ENCODE measurements around the gene MYLK2.

MYLK2 gene

GRCh38 chr20:31833130-31833930 is 14.2 kb downstream of the MYLK2 start:
- no peak overlapping the region for H3K27ac ChIP-seq
- DNase-seq (ENCODE audit: low read depth, low spot score) = no peak

GRCh38 chr20:31833931-31834521 is 14.9 kb downstream of the MYLK2 start:
- DNase-seq (ENCODE audit: low read depth, low spot score) = no peak
- no peak overlapping the region for H3K27ac ChIP-seq

GRCh38 chr20:31835554-31835953 is 16.4 kb downstream of the MYLK2 start:
- DNase-seq (ENCODE audit: low read depth, low spot score) = no peak
- no peak overlapping the region for H3K27ac ChIP-seq

- DNase-seq (ENCODE audit: low read depth, low spot score) = peak; percentile 27
Measured at GRCh38 chr20:31835977-31836852, 17.1 kb downstream of the MYLK2 start.

GRCh38 chr20:31836853-31837608 is 17.9 kb downstream of the MYLK2 start:
- H3K27ac ChIP-seq = no peak overlapping the region
- DNase-seq (ENCODE audit: low read depth, low spot score) = no peak

More at GRCh38 chr20:31835977-31836852, 17.1 kb downstream of the MYLK2 start:
- H3K27ac ChIP-seq = no peak overlapping the region

GRCh38 chr20:31837896-31838397 is 18.8 kb downstream of the MYLK2 start:
- no peak for DNase-seq (ENCODE audit: low read depth, low spot score)
- no peak overlapping the region for H3K27ac ChIP-seq

GRCh38 chr20:31838646-31839292 is 19.6 kb downstream of the MYLK2 start:
- DNase-seq (ENCODE audit: low read depth, low spot score) = no peak
- no peak overlapping the region for H3K27ac ChIP-seq

GRCh38 chr20:31839782-31840487 is 20.8 kb downstream of the MYLK2 start:
- no peak overlapping the region for H3K27ac ChIP-seq
- DNase-seq (ENCODE audit: low read depth, low spot score) = no peak

- no peak for DNase-seq (ENCODE audit: low read depth, low spot score)
- no peak overlapping the region for H3K27ac ChIP-seq
Measured at GRCh38 chr20:31840906-31841816, 22.0 kb downstream of the MYLK2 start.

GRCh38 chr20:31841928-31842327 is 22.8 kb downstream of the MYLK2 start:
- DNase-seq (ENCODE audit: low read depth, low spot score) = no peak
- H3K27ac ChIP-seq = no peak overlapping the region

GRCh38 chr20:31842471-31843157 is 23.5 kb downstream of the MYLK2 start:
- no peak overlapping the region for H3K27ac ChIP-seq
- DNase-seq (ENCODE audit: low read depth, low spot score) = no peak

- DNase-seq (ENCODE audit: low read depth, low spot score) = no peak
- no peak overlapping the region for H3K27ac ChIP-seq
Measured at GRCh38 chr20:31843288-31843687, 24.1 kb downstream of the MYLK2 start.

GRCh38 chr20:31843881-31844280 is 24.7 kb downstream of the MYLK2 start:
- no peak for DNase-seq (ENCODE audit: low read depth, low spot score)
- H3K27ac ChIP-seq = no peak overlapping the region

- no peak for DNase-seq (ENCODE audit: low read depth, low spot score)
Measured at GRCh38 chr20:31844737-31845299, 25.7 kb downstream of the MYLK2 start.

GRCh38 chr20:31845300-31845863 is 26.2 kb downstream of the MYLK2 start, which contains the start of gene FOXS1:
Gene FOXS1 (minus strand): TSS chr20:31845604. CDS start chr20:31845542, 62 bp downstream.
- no peak for DNase-seq (ENCODE audit: low read depth, low spot score)
- H3K27ac ChIP-seq = no peak within 1 kb of the TSS

More at GRCh38 chr20:31844737-31845299, 25.7 kb downstream of the MYLK2 start:
- no peak overlapping the region for H3K27ac ChIP-seq

GRCh38 chr20:31846793-31847138 is 27.6 kb downstream of the MYLK2 start:
- no peak for DNase-seq (ENCODE audit: low read depth, low spot score)
- H3K27ac ChIP-seq = no peak overlapping the region

Measured in epithelial cell of prostate (primary cell).